ENCODE results near the gene MRTFA.

The MRTFA gene

GRCh38 chr22:40407831-40408717 is 228.4 kb downstream of the MRTFA start:
- no peak for DNase-seq

GRCh38 chr22:40407021-40407761 is 229.3 kb downstream of the MRTFA start:
- DNase-seq = no peak

- no peak for DNase-seq
Observed at GRCh38 chr22:40406063-40406890, 230.2 kb downstream of the MRTFA start.

GRCh38 chr22:40405178-40406062 is 231.1 kb downstream of the MRTFA start:
- no peak for DNase-seq

- no peak for DNase-seq
Observed at GRCh38 chr22:40404251-40405177, 232.0 kb downstream of the MRTFA start.

GRCh38 chr22:40403651-40404050 is 232.9 kb downstream of the MRTFA start:
- no peak for DNase-seq

- no peak for DNase-seq
Observed at GRCh38 chr22:40403141-40403540, 233.4 kb downstream of the MRTFA start.

GRCh38 chr22:40401981-40402406 is 234.5 kb downstream of the MRTFA start:
- no peak for DNase-seq

- DNase-seq = no peak
Observed at GRCh38 chr22:40401532-40401931, 235.0 kb downstream of the MRTFA start.

- DNase-seq = no peak
Observed at GRCh38 chr22:40400159-40400558, 236.4 kb downstream of the MRTFA start.

- DNase-seq = no peak
Observed at GRCh38 chr22:40399621-40400020, 236.9 kb downstream of the MRTFA start.

GRCh38 chr22:40397396-40397795 is 239.1 kb downstream of the MRTFA start:
- DNase-seq = no peak

- no peak for DNase-seq
Observed at GRCh38 chr22:40396882-40397281, 239.6 kb downstream of the MRTFA start.

- no peak for DNase-seq
Observed at GRCh38 chr22:40395607-40396006, 240.9 kb downstream of the MRTFA start.

GRCh38 chr22:40394607-40395006 is 241.9 kb downstream of the MRTFA start:
- DNase-seq = no peak

GRCh38 chr22:40392618-40393017 is 243.9 kb downstream of the MRTFA start:
- no peak for DNase-seq

GRCh38 chr22:40391417-40391816 is 245.1 kb downstream of the MRTFA start:
- DNase-seq = no peak

- no peak for DNase-seq
Observed at GRCh38 chr22:40388231-40388630, 248.3 kb downstream of the MRTFA start.

- no peak for DNase-seq
Observed at GRCh38 chr22:40387746-40388145, 248.8 kb downstream of the MRTFA start.

- DNase-seq = no peak
Observed at GRCh38 chr22:40385036-40385782, 251.3 kb downstream of the MRTFA start.

Measured in GOT3 (cell line).